HEK293 (cell line): ENCODE data around the gene SRR.

Experiments used
- CTCF ChIA-PET: fragments of 350-600 bp; formaldehyde crosslinking; extraction: SDS; loops from one replicate; lab custom pipeline; 2021; ENCODE audit warnings: antibody characterized with exemption; lab: Yijun Ruan, JAX
- POLR2A ChIA-PET: fragments of 300-600 bp; formaldehyde crosslinking; extraction: SDS; loops from one replicate; lab custom pipeline; 2020; ENCODE audit warnings: antibody characterized with exemption, inconsistent platforms; lab: Yijun Ruan, JAX
- H3K27ac ChIP-seq: fragments of 200-500 bp; sonication (Bioruptor generic); 2 replicates; pipeline ENCODE4 v1.5.1; 2014; ENCODE audit warnings: low read depth, low read length, control low read depth, inconsistent platforms; ENCODE audit errors: extremely low read depth
- H3K36me3 ChIP-seq, 2 experiments: fragments of 200-500 bp in 1 of 2; sonication (Bioruptor generic) in 1 of 2; 1 replicate in 1 of 2; 2 replicates in 1 of 2; pipeline ENCODE4 v1.5.1; 2014 to 2017; ENCODE audit warnings: inconsistent platforms in 2 of 2, low read length in 2 of 2; ENCODE audit not compliant: control insufficient read depth in 2 of 2, insufficient read depth in 1 of 2
- H3K4me1 ChIP-seq: fragments of 200-500 bp; sonication (Bioruptor generic); 2 replicates; pipeline ENCODE4 v1.5.1; 2014; ENCODE audit warnings: mild to moderate bottlenecking, low read length, inconsistent platforms; ENCODE audit not compliant: control insufficient read depth, insufficient read depth
- H3K4me3 ChIP-seq: 2 replicates; pipeline ENCODE4 v1.5.1; 2011; ENCODE audit warnings: low read depth, mild to moderate bottlenecking, control low read depth, low read length, moderate library complexity
- H3K9me3 ChIP-seq: fragments of 200-500 bp; sonication (Bioruptor generic); 2 replicates; pipeline ENCODE4 v1.5.1; 2014; ENCODE audit warnings: low read depth, low read length, inconsistent platforms; ENCODE audit not compliant: control insufficient read depth, insufficient read depth
- BCL11B ChIP-seq: fragments of 450-650 bp; formaldehyde crosslinking; IDR thresholded peaks from 2 replicates; pipeline ENCODE4 v1.5.1; 2016; ENCODE audit warnings: low read depth, missing biosample characterization, missing genetic modification characterization
- FEZF1 ChIP-seq: fragments of 450-650 bp; formaldehyde crosslinking; IDR thresholded peaks from 2 replicates; pipeline ENCODE4 v1.5.1; 2016; ENCODE audit warnings: missing biosample characterization, missing genetic modification characterization
- KLF1 ChIP-seq: fragments of 450-650 bp; formaldehyde crosslinking; IDR thresholded peaks from 2 replicates; pipeline ENCODE4 v1.5.1; 2016; ENCODE audit warnings: missing biosample characterization, missing genetic modification characterization
- MYNN ChIP-seq: fragments of 450-650 bp; formaldehyde crosslinking; IDR thresholded peaks from 2 replicates; pipeline ENCODE4 v1.5.1; 2016; ENCODE audit warnings: missing biosample characterization, missing genetic modification characterization, borderline replicate concordance
- OVOL3 ChIP-seq: fragments of 450-650 bp; formaldehyde crosslinking; IDR thresholded peaks from 2 replicates; pipeline ENCODE4 v1.5.1; 2016; ENCODE audit warnings: missing biosample characterization, missing genetic modification characterization
- SCRT1 ChIP-seq: fragments of 450-650 bp; formaldehyde crosslinking; IDR thresholded peaks from 2 replicates; pipeline ENCODE4 v1.5.1; 2016; ENCODE audit warnings: missing biosample characterization, missing genetic modification characterization, borderline replicate concordance
- SETDB1 ChIP-seq: IDR thresholded peaks from one replicate; pipeline ENCODE4 v1.6.1; 2017; ENCODE audit warnings: mild to moderate bottlenecking, low read length, moderate library complexity, mixed read lengths; ENCODE audit not compliant: insufficient read length
- SP3 ChIP-seq: fragments of 450-650 bp; formaldehyde crosslinking; IDR thresholded peaks from 2 replicates; pipeline ENCODE4 v1.5.1; 2016; ENCODE audit warnings: missing biosample characterization, missing genetic modification characterization
- SP7 ChIP-seq: fragments of 450-650 bp; formaldehyde crosslinking; IDR thresholded peaks from 2 replicates; pipeline ENCODE4 v1.5.1; 2016; ENCODE audit warnings: missing biosample characterization, missing genetic modification characterization
- YY2 ChIP-seq: fragments of 450-650 bp; formaldehyde crosslinking; IDR thresholded peaks from 2 replicates; pipeline ENCODE4 v1.5.1; 2016; ENCODE audit warnings: missing biosample characterization, missing genetic modification characterization
- ZBTB1 ChIP-seq: fragments of 450-650 bp; formaldehyde crosslinking; IDR thresholded peaks from 2 replicates; pipeline ENCODE4 v1.5.1; 2016; ENCODE audit warnings: missing biosample characterization, missing genetic modification characterization
- ZNF24 ChIP-seq: fragments of 450-650 bp; formaldehyde crosslinking; IDR thresholded peaks from 2 replicates; pipeline ENCODE4 v1.5.1; 2016; ENCODE audit warnings: missing biosample characterization, missing genetic modification characterization
- ZNF398 ChIP-seq: fragments of 450-650 bp; formaldehyde crosslinking; IDR thresholded peaks from 2 replicates; pipeline ENCODE4 v1.5.1; 2017; ENCODE audit warnings: missing biosample characterization, missing genetic modification characterization
- ZNF416 ChIP-seq: fragments of 450-650 bp; formaldehyde crosslinking; IDR thresholded peaks from 2 replicates; pipeline ENCODE4 v1.5.1; 2016; ENCODE audit warnings: missing biosample characterization, missing genetic modification characterization
- ZNF473 ChIP-seq: fragments of 450-650 bp; formaldehyde crosslinking; IDR thresholded peaks from 2 replicates; pipeline ENCODE4 v1.5.1; 2017; ENCODE audit warnings: missing biosample characterization, missing genetic modification characterization
- ZNF510 ChIP-seq: fragments of 450-650 bp; formaldehyde crosslinking; IDR thresholded peaks from 2 replicates; pipeline ENCODE4 v1.5.1; 2018; ENCODE audit warnings: mild to moderate bottlenecking, missing genetic modification characterization, missing biosample characterization; ENCODE audit not compliant: insufficient replicate concordance
- ZNF544 ChIP-seq: fragments of 450-650 bp; formaldehyde crosslinking; IDR thresholded peaks from 2 replicates; pipeline ENCODE4 v1.5.0; 2017; ENCODE audit warnings: missing biosample characterization, missing genetic modification characterization
- ZNF560 ChIP-seq: fragments of 450-650 bp; formaldehyde crosslinking; IDR thresholded peaks from 2 replicates; pipeline ENCODE4 v1.5.1; 2017; ENCODE audit warnings: missing biosample characterization, missing genetic modification characterization, borderline replicate concordance
- ZNF596 ChIP-seq: fragments of 450-650 bp; IDR thresholded peaks from 2 replicates; pipeline ENCODE4 v1.5.0; 2018; ENCODE audit warnings: missing biosample characterization, mild to moderate bottlenecking, missing genetic modification characterization, moderate library complexity
- ZNF629 ChIP-seq: fragments of 450-650 bp; formaldehyde crosslinking; IDR thresholded peaks from 2 replicates; pipeline ENCODE4 v1.5.1; 2017; ENCODE audit warnings: missing biosample characterization, missing genetic modification characterization
- ZNF660 ChIP-seq: fragments of 450-650 bp; IDR thresholded peaks from 2 replicates; pipeline ENCODE4 v1.5.1; 2018; ENCODE audit warnings: missing biosample characterization, mild to moderate bottlenecking, missing genetic modification characterization
- ZNF785 ChIP-seq: fragments of 450-650 bp; formaldehyde crosslinking; IDR thresholded peaks from 2 replicates; pipeline ENCODE4 v1.5.1; 2016; ENCODE audit warnings: missing biosample characterization, missing genetic modification characterization
- ZSCAN23 ChIP-seq: fragments of 450-650 bp; formaldehyde crosslinking; IDR thresholded peaks from 2 replicates; pipeline ENCODE4 v1.5.1; 2016; ENCODE audit warnings: missing biosample characterization, missing genetic modification characterization
- TF ChIP-seq, protein P1 (sequence below): fragments of 450-650 bp; formaldehyde crosslinking; IDR thresholded peaks from 2 replicates; pipeline ENCODE4 v1.5.1; 2016; ENCODE audit warnings: missing biosample characterization, missing genetic modification characterization
- TF ChIP-seq, protein P2 (sequence below): fragments of 450-650 bp; formaldehyde crosslinking; IDR thresholded peaks from 2 replicates; pipeline ENCODE4 v1.5.1; 2016; ENCODE audit warnings: missing biosample characterization, missing genetic modification characterization

SRR gene

DNA sequence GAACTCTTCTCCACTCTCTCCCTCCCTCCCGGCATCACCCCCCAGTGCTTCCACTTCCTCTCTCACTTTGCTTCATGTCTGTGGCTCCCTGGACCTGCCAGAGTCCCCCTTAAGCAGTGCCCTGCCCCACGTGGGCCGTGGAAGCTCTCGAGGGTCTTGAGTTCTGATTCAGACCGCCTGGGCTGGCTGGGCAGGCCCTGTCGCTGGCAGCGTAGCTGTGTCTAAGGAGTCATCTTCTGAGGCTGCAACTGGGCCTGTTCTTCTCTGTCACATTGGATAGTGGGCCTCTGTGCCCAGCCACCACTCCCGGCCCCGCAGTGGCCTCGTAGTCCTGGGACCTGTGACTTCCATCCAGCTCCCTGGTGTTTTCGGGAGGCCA, 66.5 kb downstream of the SRR start (continued):
- TF ChIP-seq, protein P1, sequence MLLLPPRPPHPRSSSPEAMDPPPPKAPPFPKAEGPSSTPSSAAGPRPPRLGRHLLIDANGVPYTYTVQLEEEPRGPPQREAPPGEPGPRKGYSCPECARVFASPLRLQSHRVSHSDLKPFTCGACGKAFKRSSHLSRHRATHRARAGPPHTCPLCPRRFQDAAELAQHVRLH (tag by site-specific recombination): no peak
- no peak for TF ChIP-seq ZNF416 (tag by site-specific recombination)
- no peak for TF ChIP-seq SCRT1 (tag by site-specific recombination)
- no peak for TF ChIP-seq ZNF560
- TF ChIP-seq YY2 (tag by site-specific recombination): no peak
- no peak for TF ChIP-seq SETDB1
- TF ChIP-seq BCL11B (tag by site-specific recombination): no peak

- H3K4me1 ChIP-seq: no peaks in the 10 kb centered on the region; the same call in 1 of the 2 replicates
- H3K4me3 ChIP-seq: no peak overlapping the region
- POLR2A ChIA-PET: interaction anchor here (1.1 to 1.8 kb wide), 2 partner anchors 11 kb away, joined by 4 to 7 read pairs; no protein-coding TSS in a partner anchor
- no peak for TF ChIP-seq ZNF785 (tag by site-specific recombination)
- TF ChIP-seq ZNF629: no peak
- no peak for TF ChIP-seq OVOL3 (tag by site-specific recombination)
- TF ChIP-seq KLF1 (tag by site-specific recombination): no peak
- TF ChIP-seq FEZF1 (tag by site-specific recombination): no peak
- TF ChIP-seq ZBTB1 (tag by site-specific recombination): no peak
- TF ChIP-seq SP3 (tag by site-specific recombination): no peak
- TF ChIP-seq, protein P2, sequence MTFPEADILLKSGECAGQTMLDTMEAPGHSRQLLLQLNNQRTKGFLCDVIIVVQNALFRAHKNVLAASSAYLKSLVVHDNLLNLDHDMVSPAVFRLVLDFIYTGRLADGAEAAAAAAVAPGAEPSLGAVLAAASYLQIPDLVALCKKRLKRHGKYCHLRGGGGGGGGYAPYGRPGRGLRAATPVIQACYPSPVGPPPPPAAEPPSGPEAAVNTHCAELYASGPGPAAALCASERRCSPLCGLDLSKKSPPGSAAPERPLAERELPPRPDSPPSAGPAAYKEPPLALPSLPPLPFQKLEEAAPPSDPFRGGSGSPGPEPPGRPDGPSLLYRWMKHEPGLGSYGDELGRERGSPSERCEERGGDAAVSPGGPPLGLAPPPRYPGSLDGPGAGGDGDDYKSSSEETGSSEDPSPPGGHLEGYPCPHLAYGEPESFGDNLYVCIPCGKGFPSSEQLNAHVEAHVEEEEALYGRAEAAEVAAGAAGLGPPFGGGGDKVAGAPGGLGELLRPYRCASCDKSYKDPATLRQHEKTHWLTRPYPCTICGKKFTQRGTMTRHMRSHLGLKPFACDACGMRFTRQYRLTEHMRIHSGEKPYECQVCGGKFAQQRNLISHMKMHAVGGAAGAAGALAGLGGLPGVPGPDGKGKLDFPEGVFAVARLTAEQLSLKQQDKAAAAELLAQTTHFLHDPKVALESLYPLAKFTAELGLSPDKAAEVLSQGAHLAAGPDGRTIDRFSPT (tag by site-specific recombination): no peak
- TF ChIP-seq ZNF398 (tag by site-specific recombination): no peak
- TF ChIP-seq ZNF24 (tag by site-specific recombination): no peak
- no peak for TF ChIP-seq ZNF473 (tag by site-specific recombination)
- TF ChIP-seq, protein P1 (tag by site-specific recombination): no peak
- TF ChIP-seq ZNF510 (tag by site-specific recombination): no peak
- no peak for TF ChIP-seq ZSCAN23 (tag by site-specific recombination)
- no peak for TF ChIP-seq MYNN (tag by site-specific recombination)
- TF ChIP-seq SP7 (tag by site-specific recombination): no peak
- no peak for TF ChIP-seq ZNF660 (tag by site-specific recombination)
- no peak for TF ChIP-seq ZNF544 (tag by site-specific recombination)
- no peak for TF ChIP-seq ZNF596 (tag by site-specific recombination)
- CTCF ChIA-PET: interaction anchor here (1.4 to 8.6 kb wide), 6 partner anchors 11 to 317 kb away, joined by 5 to 63 read pairs (median 10); partner anchors contain the start of gene HIC1
- no peak overlapping the region for H3K27ac ChIP-seq
- H3K9me3 ChIP-seq: no peaks in the 10 kb centered on the region
- H3K36me3 ChIP-seq: peaks cover 0 to 51% of the 10 kb centered on the region in 2 experiments; a peak in 2 of 3 replicates
Observed at GRCh38 chr17:2371183-2372130, 67.7 kb downstream of the SRR start.
